Liver (tissue), 9 donors: ENCODE data around the gene SIRPA. TPM values are rescaled to one million over a fixed set of nuclear protein-coding genes. Genes with fewer than 3 reads are reported as not detected.

ENCODE experiments used
- DNase-seq: peaks from one replicate; pipeline ENCODE4 v3.0.0-alpha.2; 2017; ENCODE audit warnings: low spot score
- H3K27ac ChIP-seq, 2 donors: one replicate each; pipeline ENCODE4 v1.7.0; 2013; ENCODE audit warnings: inconsistent platforms in 2 of 2, low read length in 2 of 2, control low read depth in 1 of 2, low read depth in 1 of 2, mild to moderate bottlenecking in 1 of 2
- H3K27me3 ChIP-seq, 4 donors: one replicate each; pipeline versions ENCODE4 v1.6.1 to v1.7.0; 2013; ENCODE audit warnings: low read length in 3 of 4, inconsistent platforms in 1 of 4, mild to moderate bottlenecking in 1 of 4, moderate library complexity in 1 of 4; ENCODE audit not compliant: control insufficient read depth in 4 of 4, insufficient read depth in 4 of 4
- H3K36me3 ChIP-seq, 4 donors: one replicate each; pipeline versions ENCODE4 v1.6.1 to v1.7.0; 2013; ENCODE audit warnings: low read length in 3 of 4, mild to moderate bottlenecking in 3 of 4, low read depth in 1 of 4, moderate library complexity in 1 of 4; ENCODE audit not compliant: control insufficient read depth in 4 of 4, insufficient read depth in 3 of 4
- H3K4me1 ChIP-seq, 4 donors: one replicate each; pipeline versions ENCODE4 v1.6.1 to v1.7.0; 2013; ENCODE audit warnings: low read length in 3 of 4, mild to moderate bottlenecking in 3 of 4, moderate library complexity in 1 of 4; ENCODE audit not compliant: control insufficient read depth in 4 of 4, insufficient read depth in 4 of 4
- H3K4me3 ChIP-seq, 3 donors: one replicate each; pipeline versions ENCODE4 v1.6.1 to v1.7.0; 2013; ENCODE audit warnings: low read length in 3 of 3, control low read depth in 1 of 3, low read depth in 1 of 3, mild to moderate bottlenecking in 1 of 3
- H3K9ac ChIP-seq, 2 donors: one replicate each; pipeline ENCODE4 v1.7.0; 2013; ENCODE audit warnings: low read length in 2 of 2, mild to moderate bottlenecking in 2 of 2, moderate library complexity in 2 of 2, control low read depth in 1 of 2, low read depth in 1 of 2
- H3K9me3 ChIP-seq, 4 donors: one replicate each; pipeline versions ENCODE4 v1.6.1 to v1.7.0; 2013; ENCODE audit warnings: low read length in 3 of 4; ENCODE audit not compliant: control insufficient read depth in 4 of 4
- EGR1 ChIP-seq, 2 donors: IDR thresholded peaks; 2 replicates each; pipeline ENCODE4 v1.6.1; 2016 to 2018; ENCODE audit warnings: antibody characterized with exemption in 2 of 2, low read depth in 2 of 2
- FOXA1 ChIP-seq: IDR thresholded peaks from 2 replicates; pipeline ENCODE4 v1.6.1; 2016; ENCODE audit warnings: antibody characterized with exemption
- FOXA2 ChIP-seq: IDR thresholded peaks from 2 replicates; pipeline ENCODE4 v1.6.1; 2016; ENCODE audit warnings: antibody characterized with exemption
- GABPA ChIP-seq, 2 donors: IDR thresholded peaks in 1 of 2; conservative IDR thresholded peaks in 1 of 2; 2 replicates each; pipeline ENCODE4 v1.6.1; 2016; ENCODE audit warnings: antibody characterized with exemption in 2 of 2, mild to moderate bottlenecking in 1 of 2, moderate library complexity in 1 of 2
- HNF4A ChIP-seq, 2 donors: conservative IDR thresholded peaks; 2 replicates each; pipeline ENCODE4 v1.6.1; 2016; ENCODE audit warnings: antibody characterized with exemption in 2 of 2, mild to moderate bottlenecking in 2 of 2
- HNF4G ChIP-seq: IDR thresholded peaks from 2 replicates; pipeline ENCODE4 v1.6.1; 2016; ENCODE audit warnings: antibody characterized with exemption
- JUND ChIP-seq, 2 donors: IDR thresholded peaks; 2 replicates each; pipeline ENCODE4 v1.6.1; 2016; ENCODE audit warnings: antibody characterized with exemption in 2 of 2
- MAX ChIP-seq: IDR thresholded peaks from 2 replicates; pipeline ENCODE4 v1.6.1; 2016; ENCODE audit warnings: antibody characterized with exemption
- NR2F2 ChIP-seq: IDR thresholded peaks from 2 replicates; pipeline ENCODE4 v1.6.1; 2016; ENCODE audit warnings: antibody characterized with exemption
- RAD21 ChIP-seq, 2 donors: IDR thresholded peaks; 2 replicates each; pipeline ENCODE4 v1.6.1; 2016; ENCODE audit warnings: antibody characterized with exemption in 2 of 2, mild to moderate bottlenecking in 2 of 2
- REST ChIP-seq: IDR thresholded peaks from 2 replicates; pipeline ENCODE4 v1.6.1; 2016; ENCODE audit warnings: antibody characterized with exemption, mild to moderate bottlenecking
- RXRA ChIP-seq, 2 donors: IDR thresholded peaks; 2 replicates each; pipeline ENCODE4 v1.6.1; 2017 to 2018; ENCODE audit warnings: antibody characterized with exemption in 2 of 2, mild to moderate bottlenecking in 1 of 2
- SP1 ChIP-seq: IDR thresholded peaks from 2 replicates; pipeline ENCODE4 v1.6.1; 2018; ENCODE audit warnings: antibody characterized with exemption, mild to moderate bottlenecking
- TAF1 ChIP-seq: conservative IDR thresholded peaks from 2 replicates; pipeline ENCODE4 v1.6.1; 2016; ENCODE audit warnings: antibody characterized with exemption, mild to moderate bottlenecking
- YY1 ChIP-seq: IDR thresholded peaks from 2 replicates; pipeline ENCODE4 v1.6.1; 2016; ENCODE audit warnings: antibody characterized with exemption, mild to moderate bottlenecking
- WGBS: extraction: QIAGEN DNeasy Blood & Tissue Kit; methylation state at CpG from one replicate; pipeline ENCODE4 v1.1.7; 2013; 5-methylcytosine and 5-hydroxymethylcytosine counted together
- polyA plus RNA-seq, 2 donors: library from polyadenylated mRNA; stranded (reverse) in 1 of 2; unstranded in 1 of 2; fragments of 200-250 nt in 1 of 2; fragments of >200 nt in 1 of 2; fragmentation: Nextera tagmentation in 1 of 2; extraction: Ambion mirVana in 1 of 2; gene quantifications; one replicate each; pipeline versions ENCODE4 v1.2.1 to v1.2.3, GENCODE V29; 2013 to 2015
- total RNA-seq, 2 donors: library from RNA; depleted of rRNA; stranded (reverse); fragments of >200 nt; gene quantifications; one replicate each; pipeline ENCODE4 v1.2.3, GENCODE V29; 2014
- TF ChIP-seq, protein P1 (sequence below): IDR thresholded peaks from 2 replicates; pipeline ENCODE4 v1.6.1; 2016; ENCODE audit warnings: antibody characterized with exemption
- TF ChIP-seq, protein P2 (sequence below): IDR thresholded peaks from 2 replicates; pipeline ENCODE4 v1.6.1; 2016; ENCODE audit warnings: antibody characterized with exemption
- donor health status: healthy.
- donor health status: healthy.
- donor health status: healthy.
- donor health status: healthy.
- donor health status: healthy.

The SIRPA gene
- total and polyA plus RNA-seq, 4 donors = 5.4 to 47.5 (median 23.2) TPM

- no peak for TF ChIP-seq TAF1
- TF ChIP-seq NR2F2 = no peak
- TF ChIP-seq, protein P1, sequence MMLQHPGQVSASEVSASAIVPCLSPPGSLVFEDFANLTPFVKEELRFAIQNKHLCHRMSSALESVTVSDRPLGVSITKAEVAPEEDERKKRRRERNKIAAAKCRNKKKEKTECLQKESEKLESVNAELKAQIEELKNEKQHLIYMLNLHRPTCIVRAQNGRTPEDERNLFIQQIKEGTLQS = no peak
- TF ChIP-seq FOXA2 = no peak
- no peak for TF ChIP-seq EGR1 (IDR thresholded peaks at IDR 0.05; ENCODE audit: low read depth in 2 of 2)
- no peak for TF ChIP-seq JUND (IDR thresholded peaks at IDR 0.05)
- TF ChIP-seq HNF4A (conservative IDR thresholded peaks at IDR 0.05) = no peak
- TF ChIP-seq, protein P2, sequence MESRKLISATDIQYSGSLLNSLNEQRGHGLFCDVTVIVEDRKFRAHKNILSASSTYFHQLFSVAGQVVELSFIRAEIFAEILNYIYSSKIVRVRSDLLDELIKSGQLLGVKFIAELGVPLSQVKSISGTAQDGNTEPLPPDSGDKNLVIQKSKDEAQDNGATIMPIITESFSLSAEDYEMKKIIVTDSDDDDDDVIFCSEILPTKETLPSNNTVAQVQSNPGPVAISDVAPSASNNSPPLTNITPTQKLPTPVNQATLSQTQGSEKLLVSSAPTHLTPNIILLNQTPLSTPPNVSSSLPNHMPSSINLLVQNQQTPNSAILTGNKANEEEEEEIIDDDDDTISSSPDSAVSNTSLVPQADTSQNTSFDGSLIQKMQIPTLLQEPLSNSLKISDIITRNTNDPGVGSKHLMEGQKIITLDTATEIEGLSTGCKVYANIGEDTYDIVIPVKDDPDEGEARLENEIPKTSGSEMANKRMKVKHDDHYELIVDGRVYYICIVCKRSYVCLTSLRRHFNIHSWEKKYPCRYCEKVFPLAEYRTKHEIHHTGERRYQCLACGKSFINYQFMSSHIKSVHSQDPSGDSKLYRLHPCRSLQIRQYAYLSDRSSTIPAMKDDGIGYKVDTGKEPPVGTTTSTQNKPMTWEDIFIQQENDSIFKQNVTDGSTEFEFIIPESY = no peak
Measured at GRCh38 chr20:1897541-1897940, 2.3 kb downstream of the SIRPA start (continued).

- TF ChIP-seq NR2F2 = no peak
- TF ChIP-seq FOXA2 = no peak
- TF ChIP-seq MAX = no peak
- no peak for TF ChIP-seq YY1
- TF ChIP-seq JUND (IDR thresholded peaks at IDR 0.05) = no peak
- TF ChIP-seq SP1 = no peak
- WGBS = 71% methylated on average over 11 of the region's 11 CpGs
- H3K36me3 ChIP-seq = peaks cover 0 to 11% (median 2%) of the 10 kb centered on the region in 4 donors
- no peaks in the 10 kb centered on the region for H3K9me3 ChIP-seq
- no peak overlapping the region for H3K4me3 ChIP-seq
- no peaks in the 10 kb centered on the region for H3K27me3 ChIP-seq
- peaks cover 3 to 27% (median 20%) of the 10 kb centered on the region in 4 donors for H3K4me1 ChIP-seq
- H3K27ac ChIP-seq = peak overlapping the region; percentile 5 to 29
- H3K9ac ChIP-seq = no peak overlapping the region
- no peak for DNase-seq
Measured at GRCh38 chr20:1897965-1898464, 2.8 kb downstream of the SIRPA start.

GRCh38 chr20:1898482-1899240, 3.5 kb downstream of the SIRPA start:
- H3K4me1 ChIP-seq = peaks cover 3 to 26% (median 16%) of the 10 kb centered on the region in 4 donors
- WGBS = 88% methylated on average over 15 of the region's 15 CpGs
- no peak overlapping the region for H3K27ac ChIP-seq
- no peaks in the 10 kb centered on the region for H3K27me3 ChIP-seq
- H3K9me3 ChIP-seq = no peaks in the 10 kb centered on the region
- no peak overlapping the region for H3K4me3 ChIP-seq
- no peak for DNase-seq
- H3K9ac ChIP-seq = no peak overlapping the region
- peaks cover 0 to 11% (median 2%) of the 10 kb centered on the region in 4 donors for H3K36me3 ChIP-seq
- TF ChIP-seq TAF1 (no peak), RXRA (IDR thresholded peaks at IDR 0.05) (no peak), HNF4G (no peak), EGR1 (IDR thresholded peaks at IDR 0.05; ENCODE audit: low read depth in 2 of 2) (no peak), JUND (IDR thresholded peaks at IDR 0.05) (no peak), FOXA2 (no peak), HNF4A (conservative IDR thresholded peaks at IDR 0.05) (no peak), RAD21 (IDR thresholded peaks at IDR 0.05) (no peak), GABPA (IDR thresholded peaks at IDR 0.05 in 1 of 2, conservative IDR thresholded peaks at IDR 0.05 in 1 of 2) (no peak), MAX (no peak), YY1 (no peak), REST (no peak), NR2F2 (no peak), SP1 (no peak), FOXA1 (no peak)
- TF ChIP-seq, protein P1 = no peak
- TF ChIP-seq, protein P2 = no peak
